DOHH2 (cell line): Measurements from ENCODE around the gene SCN8A.

Experiments
- H3F3A ChIP-seq: fragments of 200-600 bp; sonication (generic), shearing (Covaris generic); 2 replicates; pipeline ENCODE4 v1.6.0; 2016; ENCODE audit warnings: antibody characterized with exemption, mild to moderate bottlenecking; ENCODE audit not compliant: control insufficient read depth, insufficient read depth
- H3K27ac ChIP-seq: fragments of 200-600 bp; sonication (generic); 2 replicates; pipeline ENCODE4 v1.5.1; 2014; ENCODE audit warnings: low read depth, mild to moderate bottlenecking, low read length, moderate library complexity
- H3K27me3 ChIP-seq: fragments of 200-600 bp; sonication (generic); 2 replicates; pipeline ENCODE4 v1.6.1; 2014; ENCODE audit warnings: mild to moderate bottlenecking, low read length, mixed read lengths; ENCODE audit not compliant: control insufficient read depth
- H3K36me3 ChIP-seq: fragments of 200-600 bp; sonication (generic); 2 replicates; pipeline ENCODE4 v1.6.1; 2014; ENCODE audit warnings: mild to moderate bottlenecking, low read length, moderate library complexity, mixed read lengths; ENCODE audit not compliant: control insufficient read depth
- H3K4me1 ChIP-seq: fragments of 200-600 bp; sonication (generic); 2 replicates; pipeline ENCODE4 v1.6.1; 2014; ENCODE audit warnings: mild to moderate bottlenecking, low read length, mixed read lengths; ENCODE audit not compliant: control insufficient read depth
- H3K4me2 ChIP-seq: fragments of 200-600 bp; sonication (generic); 2 replicates; pipeline ENCODE4 v1.6.0; 2014; ENCODE audit warnings: mild to moderate bottlenecking, low read length, moderate library complexity
- H3K4me3 ChIP-seq: fragments of 200-600 bp; sonication (generic); 2 replicates; pipeline ENCODE4 v1.5.1; 2014; ENCODE audit warnings: mild to moderate bottlenecking, low read length, mixed read lengths
- H3K79me2 ChIP-seq: fragments of 200-600 bp; sonication (generic); 2 replicates; pipeline ENCODE4 v1.6.1; 2014; ENCODE audit warnings: mild to moderate bottlenecking, low read length, mixed read lengths; ENCODE audit not compliant: control insufficient read depth
- H3K9me2 ChIP-seq: fragments of 200-600 bp; sonication (generic); replicated peaks from 2 replicates; pipeline ENCODE4 v1.6.1; 2014; ENCODE audit warnings: mild to moderate bottlenecking, low read length, mixed read lengths; ENCODE audit not compliant: control insufficient read depth
- H3K9me3 ChIP-seq: fragments of 200-600 bp; sonication (generic); 2 replicates; pipeline ENCODE4 v1.6.1; 2014; ENCODE audit warnings: antibody characterized with exemption, low read length, mixed read lengths; ENCODE audit not compliant: control insufficient read depth, insufficient read depth
- H4K20me1 ChIP-seq: fragments of 200-600 bp; sonication (generic); 2 replicates; pipeline ENCODE4 v1.6.0; 2014; ENCODE audit warnings: low read depth, mild to moderate bottlenecking, antibody characterized with exemption, low read length, moderate library complexity; ENCODE audit not compliant: control insufficient read depth, insufficient read depth
- CTCF ChIP-seq: fragments of 200-600 bp; sonication (generic); IDR thresholded peaks from one replicate; pipeline ENCODE4 v1.5.1; 2014; ENCODE audit warnings: antibody characterized with exemption, mild to moderate bottlenecking, low read depth, low read length; ENCODE audit not compliant: poor library complexity, severe bottlenecking
- EZH2phosphoT487 ChIP-seq: fragments of 200-600 bp; sonication (generic); IDR thresholded peaks from 2 replicates; pipeline ENCODE4 v1.6.1; 2017; ENCODE audit warnings: borderline replicate concordance, mild to moderate bottlenecking, antibody characterized with exemption, low read length, moderate library complexity, mixed read lengths

The SCN8A gene

DNA sequence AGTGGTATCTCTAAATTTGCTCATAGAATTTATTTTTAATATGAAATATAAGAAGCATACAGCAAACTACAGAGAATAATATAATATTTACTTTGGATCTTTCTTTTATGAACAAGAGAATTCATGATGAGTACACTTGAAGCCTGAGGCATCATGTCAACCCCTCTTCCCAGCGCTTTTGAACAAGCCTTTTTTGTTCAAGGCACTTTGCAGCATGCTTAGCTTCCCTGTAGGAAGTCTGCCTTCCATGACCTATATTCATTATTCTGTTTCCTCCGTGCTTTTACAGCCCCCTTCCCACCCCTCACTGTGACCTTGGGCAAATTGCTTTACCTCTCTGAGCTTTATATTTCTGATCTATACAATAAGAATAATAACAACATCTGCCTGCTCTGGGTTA is 41.6 kb downstream of the SCN8A start:
- H3K27me3 ChIP-seq, result peaks cover 6% of the 10 kb centered on the region; the same call in 1 of the 2 replicates
- no peak overlapping the region for H3K4me3 ChIP-seq
- H3K27ac ChIP-seq, result no peak overlapping the region
- no peaks in the 10 kb centered on the region for H3K9me2 ChIP-seq
- H4K20me1 ChIP-seq, result no peaks in the 10 kb centered on the region
- no peaks in the 10 kb centered on the region for H3K9me3 ChIP-seq
- H3K36me3 ChIP-seq, result no peaks in the 10 kb centered on the region
- no peak overlapping the region for H3K4me2 ChIP-seq
- TF ChIP-seq EZH2phosphoT487, result no peak
- TF ChIP-seq CTCF, result no peak
- H3K4me1 ChIP-seq, result no peaks in the 10 kb centered on the region
- H3K79me2 ChIP-seq, result no peaks in the 10 kb centered on the region
- no peaks in the 10 kb centered on the region for H3F3A ChIP-seq

- Histone ChIP-seq H3K36me3 (no peaks in the 10 kb centered on the region), H3K79me2 (no peaks in the 10 kb centered on the region), H3K27me3 (peaks cover 6% of the 10 kb centered on the region; the same call in 1 of the 2 replicates), H3K9me3 (no peaks in the 10 kb centered on the region), H3K4me2 (no peak overlapping the region), H4K20me1 (no peaks in the 10 kb centered on the region), H3K27ac (no peak overlapping the region), H3K9me2 (no peaks in the 10 kb centered on the region), H3K4me1 (no peaks in the 10 kb centered on the region), H3K4me3 (no peak overlapping the region), H3F3A (no peaks in the 10 kb centered on the region)
- TF ChIP-seq EZH2phosphoT487 (no peak), CTCF (no peak)
Measured at GRCh38 chr12:51635346-51635745, 44.3 kb downstream of the SCN8A start.

DNA sequence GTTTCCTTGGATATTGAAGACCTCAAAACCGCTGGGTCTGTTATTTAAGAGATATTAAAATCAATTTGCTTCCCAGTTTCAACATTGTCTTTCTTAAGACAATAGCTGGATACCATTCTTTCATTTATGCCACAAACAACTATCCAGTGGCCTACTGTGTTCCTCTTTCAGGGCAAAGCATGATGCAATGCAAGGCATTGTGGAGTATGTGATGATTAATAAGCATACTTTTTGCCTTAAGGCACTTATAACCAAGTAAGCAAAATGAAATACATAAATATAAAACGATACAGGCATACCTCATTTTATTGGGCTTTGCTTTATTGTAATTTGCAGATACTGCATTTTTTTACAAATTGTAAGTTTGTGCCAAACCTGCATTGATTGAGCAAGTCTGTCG is 45.5 kb downstream of the SCN8A start:
- no peaks in the 10 kb centered on the region for H3K36me3 ChIP-seq
- peaks cover 5% of the 10 kb centered on the region; the same call in 1 of the 2 replicates for H3K27me3 ChIP-seq
- no peaks in the 10 kb centered on the region for H4K20me1 ChIP-seq
- H3K9me2 ChIP-seq, result no peaks in the 10 kb centered on the region
- H3F3A ChIP-seq, result no peaks in the 10 kb centered on the region
- no peak overlapping the region for H3K27ac ChIP-seq
- H3K4me2 ChIP-seq, result no peak overlapping the region
- no peak overlapping the region for H3K4me3 ChIP-seq
- no peaks in the 10 kb centered on the region for H3K4me1 ChIP-seq
- TF ChIP-seq EZH2phosphoT487 (no peak), CTCF (no peak)
- H3K9me3 ChIP-seq, result no peaks in the 10 kb centered on the region
- H3K79me2 ChIP-seq, result no peaks in the 10 kb centered on the region

DNA sequence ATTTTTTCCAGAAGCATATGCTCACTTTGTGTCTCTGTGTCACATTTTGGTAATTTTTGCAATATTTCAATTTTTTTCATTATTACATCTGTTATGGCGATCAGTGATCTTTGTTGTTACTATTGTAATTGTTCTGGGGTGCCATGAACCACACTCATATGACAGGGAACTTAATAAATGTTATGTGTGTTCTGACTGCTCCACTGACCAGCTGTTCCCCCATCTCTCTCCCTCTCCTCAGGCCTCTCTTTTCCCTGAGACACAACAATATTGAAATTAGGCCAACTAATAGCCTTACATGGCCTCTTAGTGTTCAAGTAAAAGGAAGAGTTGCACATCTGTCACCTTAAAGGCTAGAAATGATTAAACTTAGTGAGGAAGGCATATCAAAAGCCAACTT is 46.0 kb downstream of the SCN8A start:
- Histone ChIP-seq H3K9me2 (no peaks in the 10 kb centered on the region), H3K4me2 (no peak overlapping the region), H3K4me3 (no peak overlapping the region), H3K4me1 (no peaks in the 10 kb centered on the region), H3K27me3 (peaks cover 7% of the 10 kb centered on the region; the same call in 1 of the 2 replicates), H3K79me2 (no peaks in the 10 kb centered on the region), H4K20me1 (no peaks in the 10 kb centered on the region), H3K36me3 (no peaks in the 10 kb centered on the region), H3K27ac (no peak overlapping the region), H3K9me3 (no peaks in the 10 kb centered on the region), H3F3A (no peaks in the 10 kb centered on the region)
- no peak for TF ChIP-seq EZH2phosphoT487
- TF ChIP-seq CTCF, result no peak
